Cerebellar cortex (tissue), 1 donor: ENCODE data around the gene GTF2F1.
"Not testable (repeated sequence)": the region's sequence is repeated elsewhere in the genome, so short reads cannot be mapped to it uniquely, and the experiment has no call there.

ENCODE experiments used
- DNase-seq: peaks from one replicate; pipeline ENCODE4 v3.0.0-alpha.2; 2015; ENCODE audit warnings: low spot score

The GTF2F1 gene

DNA sequence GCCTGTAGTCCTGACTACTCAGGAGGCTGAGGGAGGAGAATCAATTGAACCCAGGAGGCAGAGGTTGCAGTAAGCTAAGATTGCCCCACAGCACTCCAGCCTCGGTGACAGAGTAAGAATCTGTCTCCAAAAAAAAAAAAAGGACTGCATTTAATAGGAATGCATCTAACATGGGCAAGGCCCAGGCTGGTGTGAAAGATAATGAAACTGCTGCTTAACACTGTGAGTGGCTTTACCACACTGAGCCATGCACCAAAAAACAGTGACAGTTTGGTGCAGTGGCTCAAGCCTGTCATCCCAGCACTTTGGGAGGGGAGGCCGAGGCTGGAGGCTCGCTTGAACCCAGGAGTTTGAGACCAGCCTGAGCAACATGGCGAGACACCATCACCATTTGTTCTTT lies 8.6 kb downstream of the GTF2F1 start:
- DNase-seq, result no peak

- no peak for DNase-seq
Observed at GRCh38 chr19:6383188-6383587, 9.8 kb downstream of the GTF2F1 start.

DNA sequence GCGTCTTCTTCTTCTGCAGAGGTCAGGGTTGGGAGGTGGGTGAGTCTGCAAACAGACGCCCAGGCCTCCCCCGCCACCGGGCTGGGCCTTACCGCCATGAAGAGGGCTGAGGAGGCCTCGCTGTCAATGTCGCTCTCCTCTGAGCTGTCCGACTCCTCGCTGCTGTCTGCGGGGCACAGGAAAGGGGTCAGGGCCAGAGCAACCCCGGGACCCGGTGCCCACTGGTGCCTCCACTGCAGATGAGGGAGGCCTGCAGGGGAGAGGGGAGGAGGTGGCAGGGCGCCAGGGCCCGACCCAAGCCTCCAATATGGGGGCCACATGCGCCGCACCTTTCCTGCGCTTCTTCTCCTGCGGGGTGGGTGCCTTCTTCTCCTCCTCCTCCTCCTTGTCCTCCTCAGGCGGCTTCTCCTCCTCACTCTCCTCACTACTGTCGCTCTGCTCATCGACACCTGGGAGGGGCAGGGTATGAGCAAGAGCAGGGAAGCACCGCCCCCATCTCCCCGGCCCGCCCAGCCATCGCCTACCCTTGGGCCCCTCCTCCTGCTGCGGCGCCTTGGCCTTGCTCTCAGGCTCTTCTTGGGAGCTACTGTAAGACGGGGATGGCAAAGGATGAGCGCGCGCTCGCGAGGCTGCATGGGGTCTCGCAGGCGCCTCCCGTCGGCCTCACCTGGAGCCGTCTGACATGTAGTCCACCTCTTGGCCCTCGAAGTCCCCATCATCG lies 11.8 kb downstream of the GTF2F1 start:
- no peak for DNase-seq

GRCh38 chr19:6379744-6380143 lies 13.2 kb downstream of the GTF2F1 start:
- DNase-seq, result no peak

DNA sequence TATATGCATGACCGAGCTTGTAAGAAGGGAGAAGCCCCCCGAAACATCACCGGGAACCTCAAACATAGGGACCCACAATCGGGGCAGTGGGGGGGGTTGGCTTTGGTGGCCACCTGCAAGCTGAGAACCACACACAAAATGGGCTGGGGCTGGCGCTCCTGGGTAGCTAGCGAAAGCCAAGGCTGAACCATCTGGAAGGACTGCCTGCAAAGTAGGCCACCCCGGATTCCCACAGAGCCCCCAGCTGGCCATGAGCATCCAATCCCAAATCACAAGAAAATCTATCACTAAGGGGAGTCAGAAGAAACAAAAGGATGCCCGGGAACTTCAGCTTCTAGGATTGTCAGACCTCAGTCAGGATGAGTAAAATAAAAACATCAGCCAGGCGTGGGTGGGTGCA lies 14.5 kb downstream of the GTF2F1 start:
- peak; percentile 95 for DNase-seq

GRCh38 chr19:6378041-6378440 lies 14.9 kb downstream of the GTF2F1 start:
- peak; percentile 75 for DNase-seq

GRCh38 chr19:6376512-6377190 lies 16.3 kb downstream of the GTF2F1 start:
- DNase-seq, result no peak

DNA sequence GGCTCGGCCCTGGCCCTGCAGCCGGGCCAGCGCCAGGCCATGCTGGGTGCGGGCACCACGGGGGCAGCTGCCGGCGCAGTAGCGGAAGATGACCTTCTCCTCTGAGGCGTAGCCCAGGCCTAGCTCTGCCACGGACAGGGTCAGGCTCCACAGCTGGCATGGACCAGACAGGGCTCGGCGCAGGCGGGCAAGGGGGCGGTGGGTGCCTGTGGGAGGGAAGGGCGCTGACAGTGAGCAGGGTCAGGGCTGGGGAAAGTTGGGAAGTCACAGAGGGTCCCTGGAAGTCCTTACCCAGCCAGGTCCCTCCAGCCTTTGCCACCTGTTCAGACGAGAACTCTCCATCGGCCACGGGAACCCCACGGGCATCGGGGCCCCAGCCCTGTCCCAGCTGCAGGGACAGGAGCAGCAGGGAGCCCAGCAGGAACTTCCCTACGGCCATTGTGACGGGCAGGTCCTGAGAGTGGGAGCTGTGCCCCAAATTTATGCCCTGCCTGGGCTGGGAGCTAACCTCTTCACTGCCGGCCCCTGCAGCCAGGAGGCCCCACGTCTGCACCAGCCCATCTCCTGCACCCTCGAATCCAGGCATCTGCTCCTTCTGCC lies 17.5 kb downstream of the GTF2F1 start, which contains the start of gene PSPN:
TSS of gene PSPN (minus strand) at position 523 of the 600 bp plus-strand sequence. CDS start at position 439, 84 bp downstream.
- DNase-seq, result no peak

DNA sequence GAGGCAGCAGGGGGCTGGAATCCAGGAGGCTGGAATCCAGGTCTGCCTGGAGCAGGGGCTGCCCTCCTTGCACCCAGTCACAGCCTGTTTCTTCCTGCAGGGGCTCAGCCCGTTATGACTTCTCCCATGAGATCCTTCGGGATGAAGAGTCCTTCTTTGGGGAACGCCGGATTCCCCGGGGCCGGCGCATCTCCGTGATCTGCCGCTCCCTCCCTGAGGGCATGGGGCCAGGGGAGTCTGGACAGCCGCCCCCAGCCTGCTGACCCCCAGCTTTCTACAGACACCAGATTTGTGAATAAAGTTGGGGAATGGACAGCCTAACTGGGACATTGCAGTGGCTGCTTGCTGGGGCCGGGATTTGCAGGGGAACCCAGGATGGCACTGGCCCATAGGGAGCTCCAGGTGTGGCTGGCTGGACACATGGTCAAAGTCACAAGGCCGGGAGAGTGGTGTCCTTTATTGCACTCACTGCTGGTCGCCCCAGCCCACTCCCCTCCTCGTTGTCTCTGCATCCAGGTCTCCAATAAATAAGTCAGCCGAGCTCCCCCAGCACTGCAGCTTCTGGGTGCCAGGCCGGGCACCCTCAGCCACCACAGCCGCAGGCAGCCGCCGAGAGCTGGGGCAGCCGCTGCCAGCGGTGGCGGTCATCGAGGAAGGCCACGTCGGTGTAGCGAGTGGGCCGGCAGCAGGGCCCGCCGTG lies 18.1 kb downstream of the GTF2F1 start:
- DNase-seq, result no peak

DNA sequence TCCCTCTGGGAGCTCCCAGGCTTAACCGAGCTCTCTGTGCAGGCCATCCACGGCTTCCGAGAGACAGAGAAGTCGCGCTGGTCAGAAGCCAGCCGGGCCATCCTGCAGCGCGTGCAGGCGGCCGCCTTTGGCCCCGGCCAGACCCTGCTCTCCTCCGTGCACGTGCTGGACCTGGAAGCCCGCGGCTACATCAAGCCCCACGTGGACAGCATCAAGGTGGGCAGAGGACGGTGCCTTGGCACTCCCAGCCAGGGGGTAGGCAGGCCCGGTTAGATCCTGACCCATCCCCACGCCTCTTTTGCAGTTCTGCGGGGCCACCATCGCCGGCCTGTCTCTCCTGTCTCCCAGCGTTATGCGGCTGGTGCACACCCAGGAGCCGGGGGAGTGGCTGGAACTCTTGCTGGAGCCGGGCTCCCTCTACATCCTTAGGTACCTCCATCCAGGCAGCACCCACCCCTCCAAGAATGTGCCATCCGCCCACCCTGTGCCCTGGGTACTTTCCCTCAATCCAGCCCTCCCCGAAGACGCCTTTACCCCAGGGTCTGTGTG lies 18.7 kb downstream of the GTF2F1 start:
- peak; percentile 50 for DNase-seq

DNA sequence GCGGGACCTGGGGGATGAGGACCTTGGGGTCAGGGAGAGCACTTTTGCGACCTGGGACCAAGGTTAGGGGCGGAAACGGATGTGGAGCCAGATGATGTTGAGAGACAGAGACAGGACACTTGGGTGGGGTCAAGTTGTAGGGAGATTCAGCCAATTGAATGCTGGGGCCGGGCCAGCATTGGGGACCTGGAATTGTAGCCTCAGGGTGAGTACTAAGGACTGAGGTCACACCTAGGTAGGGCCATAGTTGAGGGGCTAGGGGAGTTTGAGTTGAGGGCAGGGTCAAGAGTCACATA lies 19.2 kb downstream of the GTF2F1 start:
- no peak for DNase-seq

DNA sequence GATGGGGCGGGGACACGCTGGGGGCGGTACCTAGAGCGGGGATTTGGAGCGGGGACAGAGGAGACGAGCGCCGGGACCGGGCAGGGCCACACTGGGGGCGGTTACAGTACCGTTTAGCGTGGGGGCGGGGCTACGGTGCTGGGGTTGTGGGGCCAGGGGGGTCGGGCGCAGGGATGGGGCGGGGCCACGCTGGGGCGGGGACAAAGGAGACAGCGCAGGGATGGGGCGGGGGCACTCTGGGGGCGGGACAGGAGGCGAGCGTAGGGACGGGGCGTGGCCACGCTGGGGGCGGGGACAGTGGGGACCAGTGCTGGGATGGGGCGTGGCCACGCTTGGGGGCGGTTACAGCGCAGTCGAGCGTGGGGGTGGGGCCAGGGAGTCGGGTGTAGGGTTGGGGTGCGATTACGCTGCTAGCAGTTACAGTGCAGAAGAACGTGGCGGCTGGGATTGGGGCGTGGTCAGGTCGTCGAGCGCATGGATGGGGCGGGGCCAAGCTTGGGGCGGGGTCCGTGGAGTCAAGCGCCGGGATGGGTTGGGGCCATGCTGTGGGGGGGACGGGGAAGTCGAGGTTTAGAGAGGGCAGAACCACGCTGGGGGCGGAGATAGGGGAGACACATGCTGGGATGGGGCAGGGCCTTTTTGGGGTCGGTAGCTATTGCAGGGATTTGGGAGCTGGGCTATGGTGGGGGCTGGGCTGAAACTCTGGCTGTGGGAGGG lies 19.7 kb downstream of the GTF2F1 start:
- DNase-seq, result peak; percentile 98

DNA sequence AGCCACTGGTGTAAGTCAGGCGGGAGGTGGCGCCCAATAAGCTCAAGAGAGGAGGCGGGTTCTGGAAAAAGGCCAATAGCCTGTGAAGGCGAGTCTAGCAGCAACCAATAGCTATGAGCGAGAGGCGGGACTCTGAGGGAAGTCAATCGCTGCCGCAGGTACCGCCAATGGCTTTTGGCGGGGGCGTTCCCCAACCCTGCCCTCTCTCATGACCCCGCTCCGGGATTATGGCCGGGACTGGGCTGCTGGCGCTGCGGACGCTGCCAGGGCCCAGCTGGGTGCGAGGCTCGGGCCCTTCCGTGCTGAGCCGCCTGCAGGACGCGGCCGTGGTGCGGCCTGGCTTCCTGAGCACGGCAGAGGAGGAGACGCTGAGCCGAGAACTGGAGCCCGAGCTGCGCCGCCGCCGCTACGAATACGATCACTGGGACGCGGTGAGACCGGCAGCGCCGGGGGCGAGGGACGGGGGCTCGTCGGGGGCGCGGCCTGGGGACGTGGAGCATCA lies 20.3 kb downstream of the GTF2F1 start, which contains the start of gene ALKBH7:
TSS of gene ALKBH7 (plus strand) at position 201 of the 502 bp plus-strand sequence. CDS start at position 228, 27 bp downstream.
- peak; percentile 100 for DNase-seq

- no peak for DNase-seq
Observed at GRCh38 chr19:6364353-6364752, 28.6 kb downstream of the GTF2F1 start.

DNA sequence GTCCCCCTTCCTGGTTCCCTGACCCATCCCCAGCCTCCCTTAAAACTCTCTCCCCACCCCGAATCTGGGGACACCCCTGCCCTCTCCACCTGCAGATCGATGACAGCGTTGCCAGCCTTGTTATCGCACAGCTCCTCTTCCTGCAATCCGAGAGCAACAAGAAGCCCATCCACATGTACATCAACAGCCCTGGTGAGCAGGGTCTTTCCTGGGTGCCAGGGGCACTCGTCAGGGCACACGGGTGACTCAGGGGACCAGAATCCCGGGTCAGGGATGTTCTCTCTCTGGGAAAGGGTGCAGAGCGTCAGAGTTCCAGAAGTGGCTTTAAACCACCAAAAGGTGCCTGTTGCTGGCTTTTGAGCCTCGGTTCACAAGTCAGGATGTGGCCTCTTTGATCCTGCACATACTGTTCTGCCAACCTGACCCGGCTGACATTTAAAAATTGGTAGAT lies 30.6 kb downstream of the GTF2F1 start:
- DNase-seq, result no peak

- DNase-seq, result no peak
Observed at GRCh38 chr19:6362027-6362350, 31.0 kb downstream of the GTF2F1 start.

GRCh38 chr19:6360857-6361216 lies 32.1 kb downstream of the GTF2F1 start:
- DNase-seq, result not testable (repeated sequence)

GRCh38 chr19:6360445-6360844 lies 32.5 kb downstream of the GTF2F1 start:
- not testable (repeated sequence) for DNase-seq

GRCh38 chr19:6359568-6360341 lies 33.2 kb downstream of the GTF2F1 start:
- DNase-seq, result no peak

- DNase-seq, result no peak
Observed at GRCh38 chr19:6358003-6358402, 35.0 kb downstream of the GTF2F1 start.

DNA sequence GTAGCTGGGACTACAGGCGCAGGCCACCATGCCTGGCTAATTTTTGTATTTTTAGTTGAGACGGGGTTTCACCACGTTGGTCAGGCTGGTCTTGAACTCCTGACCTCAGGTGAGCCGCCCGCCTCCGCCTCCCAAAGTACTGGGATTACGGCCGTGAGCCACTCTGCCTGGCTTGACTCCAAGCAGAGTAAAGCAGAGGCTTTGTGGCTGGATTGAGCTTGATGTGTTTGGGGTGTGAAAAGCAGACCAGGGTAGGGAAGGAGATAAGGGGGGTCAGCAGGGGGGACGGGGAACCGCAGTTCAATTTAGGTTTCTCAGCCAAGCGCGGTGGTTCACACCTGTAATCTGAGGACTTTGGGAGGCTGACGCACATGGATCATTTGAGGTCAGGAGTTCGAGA lies 35.8 kb downstream of the GTF2F1 start:
- no peak for DNase-seq
